ENCODE results near the gene ZMYND15. TPM values are rescaled to one million over a fixed set of nuclear protein-coding genes. Genes with fewer than 3 reads are reported as not detected.
A peak's percentile ranks its signal among the peaks of the same experiment; 100 is the strongest.

Gene ZMYND15
- total and polyA plus RNA-seq, 2 of the 4 experiments (the other 2 are of a cell fraction) = 0.07 TPM; not detected in 1

DNA sequence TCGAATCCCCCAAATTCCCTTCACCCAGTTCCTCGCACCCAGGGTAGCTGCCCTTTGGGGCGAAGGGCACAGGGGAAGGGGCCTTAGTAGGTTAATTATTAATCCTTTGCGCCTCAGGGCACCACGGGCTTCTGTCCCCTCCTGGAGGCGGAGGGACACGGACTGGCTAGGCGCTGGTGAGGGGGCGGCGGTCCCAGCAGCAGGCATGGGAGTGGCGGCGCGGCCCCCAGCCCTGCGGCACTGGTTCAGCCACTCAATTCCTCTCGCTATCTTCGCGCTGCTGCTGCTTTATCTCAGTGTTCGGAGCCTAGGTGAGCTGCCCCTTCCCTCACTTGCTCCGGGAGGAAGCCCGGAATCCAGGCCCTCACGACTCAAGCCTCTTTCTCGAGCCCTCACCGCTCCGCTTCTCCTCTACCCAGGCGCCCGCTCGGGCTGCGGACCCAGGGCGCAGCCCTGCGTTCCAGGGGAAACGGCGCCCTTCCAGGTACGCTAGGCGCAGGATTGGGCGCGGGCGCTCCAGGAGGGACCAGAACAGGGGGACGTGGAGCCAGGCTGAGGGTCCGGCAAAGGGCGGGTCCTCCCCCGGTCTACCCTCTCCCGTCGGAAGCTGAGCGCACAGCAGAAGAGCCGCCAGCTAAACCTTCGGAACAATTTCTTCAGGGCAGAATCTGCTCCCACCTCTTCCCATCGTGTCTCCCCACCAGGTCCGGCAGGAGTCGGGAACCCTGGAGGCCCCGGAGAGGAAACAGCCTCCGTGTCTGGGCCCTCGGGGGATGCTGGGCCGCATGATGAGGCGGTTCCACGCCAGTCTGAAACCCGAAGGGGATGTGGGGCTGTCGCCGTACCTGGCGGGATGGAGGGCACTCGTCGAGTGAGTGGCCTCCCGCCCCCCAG is 49.4 kb downstream of the ZMYND15 start, which contains the start of gene GLTPD2:
Gene GLTPD2 (plus strand): TSS at position 158 of the 894 bp plus-strand sequence. CDS start 48 bp downstream, at position 206.
- H3K56ac ChIP-seq (ENCODE audit: extremely low read depth, insufficient read depth, low read length) = no peak within 1 kb of the TSS
- H3K4ac ChIP-seq (ENCODE audit: low read depth, low read length) = peak within 1 kb of the TSS; percentile 40; the same call in 1 of the 2 replicates
- in situ Hi-C loops (cut with MboI; ENCODE audit: low sequenced_read_pairs) (loop anchor here (5.0 kb wide), 1 partner anchor 93 kb away; no protein-coding TSS in a partner anchor), dilution Hi-C loops (cut with HindIII; ENCODE audit: low sequenced_read_pairs, unreplicated experiment) (no loop called here), intact Hi-C loops (cut with micrococcal nuclease) (no loop called here)
- H3K4me3 ChIP-seq (ENCODE audit: insufficient read depth, low read depth, low read length) = peak within 1 kb of the TSS; percentile 64
- ATAC-seq (ENCODE audit: low read depth) (no peak), DNase-seq (no peak)
- H3K9me3 ChIP-seq (ENCODE audit: control insufficient read depth, insufficient read depth, low read length) = no peaks in the 10 kb centered on the region
- POLR2A ChIA-PET (ENCODE audit: unreplicated experiment) = no interaction called here
- peak within 1 kb of the TSS; percentile 32; the same call in 1 of the 2 replicates for H3K14ac ChIP-seq (replicated peaks; ENCODE audit: low read depth, low read length)
- no peak within 1 kb of the TSS for H3K18ac ChIP-seq (ENCODE audit: low read depth, low read length)
- no peak within 1 kb of the TSS for H2BK15ac ChIP-seq (ENCODE audit: low read depth, low read length)
- peaks cover 22% of the 10 kb centered on the region for H3K27me3 ChIP-seq (ENCODE audit: control insufficient read depth, insufficient read depth, low read length)
- CTCF ChIA-PET = interaction anchor here (0.6 to 1.5 kb wide), 5 partner anchors 10 to 107 kb away, joined by 3 to 6 read pairs (median 5); no protein-coding TSS in a partner anchor
- H3K9me1 ChIP-seq (ENCODE audit: insufficient read depth, low read length) = peaks cover 4% of the 10 kb centered on the region
- peak within 1 kb of the TSS; percentile 78 for H3K4me2 ChIP-seq (ENCODE audit: low read depth, low read length)
- peak within 1 kb of the TSS; percentile 99 for H2AFZ ChIP-seq (replicated peaks; ENCODE audit: low read length, poor library complexity)
- H2AK9ac ChIP-seq (replicated peaks; ENCODE audit: low read depth, low read length, poor library complexity) = peak within 1 kb of the TSS; percentile 87
- H4K91ac ChIP-seq (ENCODE audit: insufficient read depth, low read depth, low read length) = no peak within 1 kb of the TSS
- H3K4me1 ChIP-seq (ENCODE audit: control insufficient read depth, insufficient read depth, low read length) = peaks cover 5% of the 10 kb centered on the region; the same call in 1 of the 2 replicates
- H2AK5ac ChIP-seq (ENCODE audit: low read depth, low read length) = no peak within 1 kb of the TSS
- H3K79me1 ChIP-seq (ENCODE audit: low read depth in 1 of 2, low read length in 2 of 2) = peaks cover 0 to 5% of the 10 kb centered on the region in 2 experiments; a peak in 2 of 4 replicates
- no peak within 1 kb of the TSS for H2BK120ac ChIP-seq (ENCODE audit: low read depth, low read length)
- H2BK5ac ChIP-seq (ENCODE audit: low read depth, low read length, poor library complexity, severe bottlenecking) = peak within 1 kb of the TSS; percentile 36
- H3K23ac ChIP-seq (ENCODE audit: low read depth, low read length) = 0 out of 2 replicates have a peak within 1 kb of the TSS, but pooled peaks have one; percentile 16
- H4K8ac ChIP-seq (ENCODE audit: low read depth in 2 of 2, low read length in 2 of 2) = peak within 1 kb of the TSS; percentile 49 to 81; a peak in 3 of 4 replicates
- 26% methylated on average over 23 of the region's 62 CpGs; no CpG with 5 or more reads in 1 of the 2 experiments for WGBS, 2 experiments (ENCODE audit: extremely low coverage in 2 of 2, insufficient read length in 1 of 2)
- H3K9ac ChIP-seq (ENCODE audit: low read depth, low read length) = peak within 1 kb of the TSS; percentile 49
- peak within 1 kb of the TSS; percentile 53; the same call in 1 of the 2 replicates for H3K27ac ChIP-seq (ENCODE audit: insufficient read depth, low read length)
- H3K36me3 ChIP-seq (ENCODE audit: control insufficient read depth, insufficient read depth, low read length) = no peaks in the 10 kb centered on the region
- no TSS peak for BruUV-seq (replicated peaks)
- H2BK20ac ChIP-seq (ENCODE audit: low read depth, low read length) = no peak within 1 kb of the TSS
- H4K20me1 ChIP-seq (ENCODE audit: insufficient read depth, low read length) = no peaks in the 10 kb centered on the region
- 0 out of 2 replicates have a peak within 1 kb of the TSS, but pooled peaks have one; percentile 31 for H4K5ac ChIP-seq (ENCODE audit: low read depth, low read length)
- TF ChIP-seq CEBPB (IDR thresholded peaks at IDR 0.05; ENCODE audit: low read depth, low read length) = no peak
- TF ChIP-seq RCOR1 (IDR thresholded peaks at IDR 0.05; ENCODE audit: insufficient replicate concordance, low read length) = no peak
- TF ChIP-seq RFX5 (IDR thresholded peaks at IDR 0.05; ENCODE audit: low read depth, low read length) = no peak
- no peak for TF ChIP-seq POLR2A (IDR thresholded peaks at IDR 0.05; ENCODE audit: low read depth, low read length)
- no peak for TF ChIP-seq MAFK (IDR thresholded peaks at IDR 0.05; ENCODE audit: low read depth, low read length)
- TF ChIP-seq MAZ (IDR thresholded peaks at IDR 0.05; ENCODE audit: borderline replicate concordance, low read depth, low read length) = no peak
- TF ChIP-seq, protein P1, sequence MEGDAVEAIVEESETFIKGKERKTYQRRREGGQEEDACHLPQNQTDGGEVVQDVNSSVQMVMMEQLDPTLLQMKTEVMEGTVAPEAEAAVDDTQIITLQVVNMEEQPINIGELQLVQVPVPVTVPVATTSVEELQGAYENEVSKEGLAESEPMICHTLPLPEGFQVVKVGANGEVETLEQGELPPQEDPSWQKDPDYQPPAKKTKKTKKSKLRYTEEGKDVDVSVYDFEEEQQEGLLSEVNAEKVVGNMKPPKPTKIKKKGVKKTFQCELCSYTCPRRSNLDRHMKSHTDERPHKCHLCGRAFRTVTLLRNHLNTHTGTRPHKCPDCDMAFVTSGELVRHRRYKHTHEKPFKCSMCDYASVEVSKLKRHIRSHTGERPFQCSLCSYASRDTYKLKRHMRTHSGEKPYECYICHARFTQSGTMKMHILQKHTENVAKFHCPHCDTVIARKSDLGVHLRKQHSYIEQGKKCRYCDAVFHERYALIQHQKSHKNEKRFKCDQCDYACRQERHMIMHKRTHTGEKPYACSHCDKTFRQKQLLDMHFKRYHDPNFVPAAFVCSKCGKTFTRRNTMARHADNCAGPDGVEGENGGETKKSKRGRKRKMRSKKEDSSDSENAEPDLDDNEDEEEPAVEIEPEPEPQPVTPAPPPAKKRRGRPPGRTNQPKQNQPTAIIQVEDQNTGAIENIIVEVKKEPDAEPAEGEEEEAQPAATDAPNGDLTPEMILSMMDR (conservative IDR thresholded peaks at IDR 0.05; ENCODE audit: low read depth, low read length) = no peak; the same call in 1 of the 2 replicates
- TF ChIP-seq BHLHE40 (IDR thresholded peaks at IDR 0.05; ENCODE audit: low read depth, low read length) = no peak
- TF ChIP-seq SMC3 (IDR thresholded peaks at IDR 0.05; ENCODE audit: low read depth, low read length) = no peak
- TF ChIP-seq NFE2L2 (IDR thresholded peaks at IDR 0.05; ENCODE audit: low read depth, low read length) = no peak
- TF ChIP-seq, protein P2, sequence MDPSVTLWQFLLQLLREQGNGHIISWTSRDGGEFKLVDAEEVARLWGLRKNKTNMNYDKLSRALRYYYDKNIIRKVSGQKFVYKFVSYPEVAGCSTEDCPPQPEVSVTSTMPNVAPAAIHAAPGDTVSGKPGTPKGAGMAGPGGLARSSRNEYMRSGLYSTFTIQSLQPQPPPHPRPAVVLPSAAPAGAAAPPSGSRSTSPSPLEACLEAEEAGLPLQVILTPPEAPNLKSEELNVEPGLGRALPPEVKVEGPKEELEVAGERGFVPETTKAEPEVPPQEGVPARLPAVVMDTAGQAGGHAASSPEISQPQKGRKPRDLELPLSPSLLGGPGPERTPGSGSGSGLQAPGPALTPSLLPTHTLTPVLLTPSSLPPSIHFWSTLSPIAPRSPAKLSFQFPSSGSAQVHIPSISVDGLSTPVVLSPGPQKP (IDR thresholded peaks at IDR 0.05; ENCODE audit: borderline replicate concordance, low read depth, low read length) = no peak
- no peak for TF ChIP-seq CHD1 (IDR thresholded peaks at IDR 0.05; ENCODE audit: low read depth, low read length)
- TF ChIP-seq MXI1 (IDR thresholded peaks at IDR 0.05; ENCODE audit: borderline replicate concordance, low read depth, low read length) = no peak
- no peak for TF ChIP-seq RAD21 (IDR thresholded peaks at IDR 0.05; ENCODE audit: low read length)
